Activated naive CD8-positive, alpha-beta T cell treated with anti-CD3 and anti-CD28 coated beads, Interleukin-2, amount 50 U/mL, for 24 hours (primary cell): ENCODE data around the gene BEGAIN.

Source experiments
- ATAC-seq: fragments of 150-1000 bp; cut with Tn5 transposase; one replicate; pipeline ENCODE4 v1.10.0; 2021
- DNase-seq: peaks from one replicate; pipeline ENCODE4 v3.0.0; 2021
- H3K27ac Mint-ChIP-seq: one replicate; pipeline ENCODE4 v1.8.0; 2021; ENCODE audit warnings: mild to moderate bottlenecking, mixed read lengths
- H3K27me3 Mint-ChIP-seq: one replicate; pipeline ENCODE4 v1.8.0; 2021; ENCODE audit warnings: mixed read lengths
- H3K36me3 Mint-ChIP-seq: one replicate; pipeline ENCODE4 v1.8.0; 2021; ENCODE audit warnings: low read depth, mixed read lengths
- H3K4me1 Mint-ChIP-seq: one replicate; pipeline ENCODE4 v1.8.0; 2021; ENCODE audit warnings: mixed read lengths
- H3K4me3 Mint-ChIP-seq: one replicate; pipeline ENCODE4 v1.8.0; 2021; ENCODE audit warnings: mild to moderate bottlenecking, moderate library complexity, mixed read lengths
- H3K9me3 Mint-ChIP-seq: one replicate; pipeline ENCODE4 v1.8.0; 2021; ENCODE audit warnings: mixed read lengths

The BEGAIN gene

GRCh38 chr14:100594625-100594951 lies 7.4 kb upstream of the BEGAIN start:
- Mint-ChIP-seq H3K4me1 (no peaks in the 10 kb centered on the region), H3K27me3 (peaks cover 17% of the 10 kb centered on the region), H3K36me3 (no peaks in the 10 kb centered on the region), H3K9me3 (no peaks in the 10 kb centered on the region), H3K27ac (no peak overlapping the region), H3K4me3 (no peak overlapping the region)
- DNase-seq (no peak), ATAC-seq (no peak)

GRCh38 chr14:100593751-100594624 lies 6.8 kb upstream of the BEGAIN start:
- DNase-seq (no peak), ATAC-seq (no peak)
- Mint-ChIP-seq H3K4me1 (no peaks in the 10 kb centered on the region), H3K27me3 (peaks cover 15% of the 10 kb centered on the region), H3K4me3 (no peak overlapping the region), H3K36me3 (no peaks in the 10 kb centered on the region), H3K9me3 (no peaks in the 10 kb centered on the region), H3K27ac (no peak overlapping the region)

GRCh38 chr14:100592972-100593371 lies 5.8 kb upstream of the BEGAIN start:
- DNase-seq (no peak), ATAC-seq (no peak)
- no peaks in the 10 kb centered on the region for H3K9me3 Mint-ChIP-seq
- no peaks in the 10 kb centered on the region for H3K4me1 Mint-ChIP-seq
- no peak overlapping the region for H3K27ac Mint-ChIP-seq
- no peaks in the 10 kb centered on the region for H3K36me3 Mint-ChIP-seq
- no peak overlapping the region for H3K4me3 Mint-ChIP-seq
- peaks cover 18% of the 10 kb centered on the region for H3K27me3 Mint-ChIP-seq

- no peaks in the 10 kb centered on the region for H3K4me1 Mint-ChIP-seq
These were observed 5.3 kb upstream of the BEGAIN start for GRCh38 chr14:100592461-100592891.

GRCh38 chr14:100591453-100592371 lies 4.5 kb upstream of the BEGAIN start:
- Mint-ChIP-seq H3K27ac (no peak overlapping the region), H3K9me3 (no peaks in the 10 kb centered on the region), H3K4me3 (no peak overlapping the region), H3K36me3 (no peaks in the 10 kb centered on the region), H3K4me1 (no peaks in the 10 kb centered on the region), H3K27me3 (peaks cover 22% of the 10 kb centered on the region)
- DNase-seq (no peak), ATAC-seq (no peak)

More at GRCh38 chr14:100592461-100592891, 5.3 kb upstream of the BEGAIN start:
- Mint-ChIP-seq H3K36me3 (no peaks in the 10 kb centered on the region), H3K27ac (no peak overlapping the region), H3K9me3 (no peaks in the 10 kb centered on the region), H3K4me3 (no peak overlapping the region), H3K27me3 (peaks cover 22% of the 10 kb centered on the region)
- no peak for ATAC-seq
- no peak for DNase-seq

GRCh38 chr14:100590726-100591452 lies 3.7 kb upstream of the BEGAIN start:
- Mint-ChIP-seq H3K4me1 (no peaks in the 10 kb centered on the region), H3K36me3 (no peaks in the 10 kb centered on the region), H3K4me3 (no peak overlapping the region), H3K27me3 (peaks cover 23% of the 10 kb centered on the region), H3K27ac (no peak overlapping the region), H3K9me3 (no peaks in the 10 kb centered on the region)
- ATAC-seq (no peak), DNase-seq (no peak)

GRCh38 chr14:100589760-100590469 lies 2.7 kb upstream of the BEGAIN start:
- Mint-ChIP-seq H3K27ac (no peak overlapping the region), H3K4me3 (no peak overlapping the region), H3K4me1 (no peaks in the 10 kb centered on the region), H3K9me3 (no peaks in the 10 kb centered on the region), H3K36me3 (no peaks in the 10 kb centered on the region), H3K27me3 (peaks cover 26% of the 10 kb centered on the region)
- no peak for ATAC-seq
- DNase-seq, result no peak

GRCh38 chr14:100589071-100589759 lies 2.0 kb upstream of the BEGAIN start:
- ATAC-seq (no peak), DNase-seq (no peak)
- Mint-ChIP-seq H3K27me3 (peaks cover 26% of the 10 kb centered on the region), H3K27ac (no peak overlapping the region), H3K9me3 (no peaks in the 10 kb centered on the region), H3K4me1 (no peaks in the 10 kb centered on the region), H3K4me3 (no peak overlapping the region), H3K36me3 (no peaks in the 10 kb centered on the region)

- H3K27ac Mint-ChIP-seq, result no peak overlapping the region
- ATAC-seq, result no peak
- H3K9me3 Mint-ChIP-seq, result no peaks in the 10 kb centered on the region
- H3K4me3 Mint-ChIP-seq, result peak overlapping the region; percentile 14
- no peaks in the 10 kb centered on the region for H3K36me3 Mint-ChIP-seq
- H3K27me3 Mint-ChIP-seq, result peaks cover 29% of the 10 kb centered on the region
- no peaks in the 10 kb centered on the region for H3K4me1 Mint-ChIP-seq
- no peak for DNase-seq
These were observed 1.5 kb upstream of the BEGAIN start for GRCh38 chr14:100588671-100589070.

- H3K36me3 Mint-ChIP-seq, result no peaks in the 10 kb centered on the region
- no peaks in the 10 kb centered on the region for H3K4me1 Mint-ChIP-seq
- H3K4me3 Mint-ChIP-seq, result peak overlapping the region; percentile 68
- H3K27me3 Mint-ChIP-seq, result peaks cover 29% of the 10 kb centered on the region
- ATAC-seq, result no peak
- no peak overlapping the region for H3K27ac Mint-ChIP-seq
- DNase-seq, result no peak
- H3K9me3 Mint-ChIP-seq, result no peaks in the 10 kb centered on the region
These were observed 670 bp upstream of the BEGAIN start for GRCh38 chr14:100587763-100588411.

GRCh38 chr14:100586403-100587085 lies 673 bp downstream of the BEGAIN start:
- Mint-ChIP-seq H3K9me3 (no peaks in the 10 kb centered on the region), H3K4me3 (peak overlapping the region; percentile 72), H3K27ac (no peak overlapping the region), H3K36me3 (no peaks in the 10 kb centered on the region), H3K4me1 (no peaks in the 10 kb centered on the region), H3K27me3 (peaks cover 29% of the 10 kb centered on the region)
- ATAC-seq (peak; percentile 47), DNase-seq (peak; percentile 51)

- DNase-seq (no peak), ATAC-seq (no peak)
- no peaks in the 10 kb centered on the region for H3K9me3 Mint-ChIP-seq
- H3K4me1 Mint-ChIP-seq, result no peaks in the 10 kb centered on the region
- H3K36me3 Mint-ChIP-seq, result no peaks in the 10 kb centered on the region
- peaks cover 29% of the 10 kb centered on the region for H3K27me3 Mint-ChIP-seq
- peak overlapping the region; percentile 72 for H3K4me3 Mint-ChIP-seq
- no peak overlapping the region for H3K27ac Mint-ChIP-seq
These were observed 1.1 kb downstream of the BEGAIN start for GRCh38 chr14:100586153-100586402.
